Bronchial epithelial cell (primary cell): ENCODE data around the gene CHMP2B. TPM values are rescaled to one million over a fixed set of nuclear protein-coding genes. Genes with fewer than 3 reads are reported as not detected.
A peak's percentile ranks its signal among the peaks of the same experiment; 100 is the strongest.

Source experiments
- DNase-seq: peaks from one replicate; pipeline ENCODE4 v3.0.0-alpha.2; 2010; ENCODE audit warnings: low read depth
- FAIRE-seq: peaks from 2 replicates; lab custom pipeline; 2011; peaks lifted over from hg19 to GRCh38; lab: Jason Lieb, UNC
- H3K27me3 ChIP-seq: 2 replicates; pipeline ENCODE4 v1.5.1; 2011; ENCODE audit warnings: low read length; ENCODE audit not compliant: control insufficient read depth, insufficient read depth
- H3K36me3 ChIP-seq: 2 replicates; pipeline ENCODE4 v1.5.1; 2011; ENCODE audit warnings: low read length; ENCODE audit not compliant: control insufficient read depth, insufficient read depth
- H3K4me3 ChIP-seq: 2 replicates; pipeline ENCODE4 v1.5.1; 2011; ENCODE audit warnings: mild to moderate bottlenecking, low read depth, low read length, control low read depth
- CTCF ChIP-seq: IDR thresholded peaks from 2 replicates; pipeline ENCODE4 v1.5.1; 2011; ENCODE audit warnings: mild to moderate bottlenecking, moderate library complexity, low read length, control low read depth, inconsistent platforms; ENCODE audit not compliant: insufficient read depth, severe bottlenecking
- total RNA-seq: library from RNA; depleted of rRNA; stranded (reverse); fragments of >200 nt; gene quantifications from 2 replicates; pipeline ENCODE4 v1.2.1, GENCODE V29; 2014

CHMP2B gene
- total RNA-seq, 1 donor from 2014 or later: 27.4 TPM

- Histone ChIP-seq H3K27me3 (no peaks in the 10 kb centered on the region), H3K4me3 (no peak overlapping the region), H3K36me3 (no peaks in the 10 kb centered on the region)
- TF ChIP-seq CTCF: no peak
- FAIRE-seq (no peak), DNase-seq (no peak)
These were observed 27.0 kb upstream of the CHMP2B start for GRCh38 chr3:87200060-87200647.

GRCh38 chr3:87201727-87202126 is 25.4 kb upstream of the CHMP2B start:
- FAIRE-seq: no peak

GRCh38 chr3:87203809-87204208 is 23.3 kb upstream of the CHMP2B start:
- TF ChIP-seq CTCF: no peak
- no peak for DNase-seq

More at GRCh38 chr3:87201727-87202126, 25.4 kb upstream of the CHMP2B start:
- Histone ChIP-seq H3K27me3 (no peaks in the 10 kb centered on the region), H3K4me3 (no peak overlapping the region), H3K36me3 (no peaks in the 10 kb centered on the region)
- TF ChIP-seq CTCF: no peak
- no peak for DNase-seq

GRCh38 chr3:87206070-87206469 is 21.0 kb upstream of the CHMP2B start:
- no peak for TF ChIP-seq CTCF
- H3K27me3 ChIP-seq: no peaks in the 10 kb centered on the region
- H3K36me3 ChIP-seq: no peaks in the 10 kb centered on the region
- FAIRE-seq (no peak), DNase-seq (peak; percentile 96)
- H3K4me3 ChIP-seq: no peak overlapping the region

More at GRCh38 chr3:87203809-87204208, 23.3 kb upstream of the CHMP2B start:
- no peak for FAIRE-seq
- H3K36me3 ChIP-seq: no peaks in the 10 kb centered on the region
- H3K4me3 ChIP-seq: no peak overlapping the region
- no peaks in the 10 kb centered on the region for H3K27me3 ChIP-seq

GRCh38 chr3:87206635-87207034 is 20.5 kb upstream of the CHMP2B start:
- no peaks in the 10 kb centered on the region for H3K36me3 ChIP-seq
- no peak for TF ChIP-seq CTCF
- H3K4me3 ChIP-seq: no peak overlapping the region
- DNase-seq (no peak), FAIRE-seq (no peak)
- no peaks in the 10 kb centered on the region for H3K27me3 ChIP-seq

- Histone ChIP-seq H3K36me3 (no peaks in the 10 kb centered on the region), H3K4me3 (no peak overlapping the region), H3K27me3 (no peaks in the 10 kb centered on the region)
- DNase-seq: peak; percentile 80
- no peak for FAIRE-seq
- TF ChIP-seq CTCF: no peak
These were observed 19.6 kb upstream of the CHMP2B start for GRCh38 chr3:87207460-87207859.
